K562 (cell line): ENCODE measurements around the gene NLRP6. TPM values are rescaled to one million over a fixed set of nuclear protein-coding genes. Genes with fewer than 3 reads are reported as not detected.

Experiments used
- BCOR ChIP-seq: fragments of 450-650 bp; IDR thresholded peaks from 2 replicates; pipeline ENCODE4 v1.6.1; 2016
- DPF2 ChIP-seq: fragments of 450-650 bp; IDR thresholded peaks from 2 replicates; pipeline ENCODE4 v1.6.1; 2016
- FIP1L1 ChIP-seq: fragments of 200-400 bp; formaldehyde crosslinking; IDR thresholded peaks from 2 replicates; pipeline ENCODE4 v1.6.1; 2018; ENCODE audit warnings: mild to moderate bottlenecking, low read depth, low read length; ENCODE audit not compliant: poor library complexity, severe bottlenecking
- FOXA3 ChIP-seq, 2 experiments: fragments of 450-650 bp in 1 of 2; sonication (generic) in 1 of 2; formaldehyde crosslinking; IDR thresholded peaks in 1 of 2; conservative IDR thresholded peaks in 1 of 2; 2 replicates each; pipeline versions ENCODE4 v1.4.0 to v1.8.0; 2020 to 2022; ENCODE audit warnings: mild to moderate bottlenecking in 2 of 2, missing genetic modification reagents in 1 of 2
- FUS ChIP-seq: fragments of 200-400 bp; formaldehyde crosslinking; optimal IDR thresholded peaks from 2 replicates; pipeline ENCODE3; 2017; ENCODE audit warnings: low read depth, low read length
- HNRNPK ChIP-seq: fragments of 200-400 bp; formaldehyde crosslinking; IDR thresholded peaks from one replicate; pipeline ENCODE4 v1.6.1; 2018; ENCODE audit warnings: mild to moderate bottlenecking, low read depth, low read length; ENCODE audit not compliant: poor library complexity, severe bottlenecking
- KAT7 ChIP-seq: sonication (generic); formaldehyde crosslinking; IDR thresholded peaks from 2 replicates; pipeline ENCODE4 v1.8.0; 2022; ENCODE audit warnings: missing genetic modification reagents, mild to moderate bottlenecking, borderline replicate concordance
- OTX1 ChIP-seq: fragments of 450-650 bp; formaldehyde crosslinking; IDR thresholded peaks from 2 replicates; pipeline ENCODE4 v1.4.0; 2022; ENCODE audit warnings: mild to moderate bottlenecking
- PATZ1 ChIP-seq: fragments of 250-450 bp; sonication (Bioruptor Pico); IDR thresholded peaks from 2 replicates; pipeline ENCODE4 v1.5.0; 2020; ENCODE audit warnings: mild to moderate bottlenecking, borderline replicate concordance
- RFX1 ChIP-seq: fragments of 450-650 bp; IDR thresholded peaks from 2 replicates; pipeline ENCODE4 v1.6.1; 2016; ENCODE audit warnings: mild to moderate bottlenecking, moderate library complexity
- SMARCA4 ChIP-seq: fragments of 450-650 bp; IDR thresholded peaks from 2 replicates; pipeline ENCODE4 v1.6.1; 2016
- SMC3 ChIP-seq: conservative IDR thresholded peaks from 2 replicates; pipeline ENCODE4 v1.6.1; 2011; ENCODE audit warnings: low read depth, low read length, improper control_type of control experiment; ENCODE audit not compliant: insufficient read depth
- SRSF7 ChIP-seq: fragments of 200-400 bp; formaldehyde crosslinking; optimal IDR thresholded peaks from 2 replicates; pipeline ENCODE3; 2017; ENCODE audit warnings: mild to moderate bottlenecking, low read depth, low read length
- TAF15 ChIP-seq: fragments of 200-400 bp; formaldehyde crosslinking; IDR thresholded peaks from 2 replicates; pipeline ENCODE4 v1.6.1; 2017; ENCODE audit warnings: mild to moderate bottlenecking, low read depth, low read length, moderate library complexity
- TFAP4 ChIP-seq: sonication (generic); formaldehyde crosslinking; IDR thresholded peaks from 2 replicates; pipeline ENCODE4 v1.8.0; 2022; ENCODE audit warnings: missing genetic modification reagents, mild to moderate bottlenecking, moderate library complexity, borderline replicate concordance
- ZNF134 ChIP-seq: fragments of 250-450 bp; sonication (Bioruptor Pico); conservative IDR thresholded peaks from 2 replicates; pipeline ENCODE4 v1.4.0; 2020
- ZNF253 ChIP-seq: fragments of 250-450 bp; sonication (Bioruptor Pico); conservative IDR thresholded peaks from 2 replicates; pipeline ENCODE4 v1.6.1; 2021; ENCODE audit warnings: mild to moderate bottlenecking
- ZNF408 ChIP-seq: fragments of 250-450 bp; sonication (Bioruptor Pico); IDR thresholded peaks from 2 replicates; pipeline ENCODE4 v1.4.0; 2020; ENCODE audit warnings: low read depth, mild to moderate bottlenecking, moderate library complexity
- ZNF589 ChIP-seq: fragments of 200-800 bp; sonication (Bioruptor generic); IDR thresholded peaks from 2 replicates; pipeline ENCODE4 v1.6.1; 2016; ENCODE audit warnings: low read depth, missing genetic modification characterization, missing compliant biosample characterization
- ZNF668 ChIP-seq: fragments of 250-450 bp; sonication (Bioruptor Pico); IDR thresholded peaks from 2 replicates; pipeline ENCODE4 v1.8.0; 2022; ENCODE audit warnings: mild to moderate bottlenecking, inconsistent platforms
- ZNF696 ChIP-seq: fragments of 250-450 bp; sonication (Bioruptor Pico); conservative IDR thresholded peaks from 2 replicates; pipeline ENCODE4 v1.4.0; 2020; ENCODE audit warnings: mild to moderate bottlenecking, moderate library complexity
- polyA plus RNA-seq, 8 experiments: library from polyadenylated mRNA; depleted of rRNA in 4 of 8; stranded (reverse) in 5 of 8; unstranded in 3 of 8; fragments of >200 nt; fragmentation: Nextera tagmentation in 2 of 8; fragmentation: Illumina TruSeq in 1 of 8; extraction: Ambion mirVana in 2 of 8; extraction: Trizol in 1 of 8; gene quantifications; 2 replicates each; pipeline versions ENCODE4 v1.2.1 to v1.2.3, GENCODE V29; 2011 to 2014; ENCODE audit warnings: inconsistent platforms in 1 of 8, missing spikeins in 1 of 8
- total RNA-seq, 7 experiments: library from RNA; depleted of rRNA in 6 of 7; stranded (reverse); fragments of >200 nt in 6 of 7; fragmentation: Illumina TruSeq in 2 of 7; extraction: Trizol in 2 of 7; gene quantifications; 2 replicates each; pipeline versions ENCODE4 v1.2.1 to v1.2.3, GENCODE V29; 2011 to 2021; ENCODE audit warnings: low replicate concordance in 1 of 7
- TF ChIP-seq, protein P1 (sequence below): fragments of 450-650 bp; IDR thresholded peaks from 2 replicates; pipeline ENCODE4 v1.6.1; 2014; ENCODE audit warnings: low read depth, mild to moderate bottlenecking, moderate library complexity, borderline replicate concordance
- TF ChIP-seq, protein P2 (sequence below): fragments of 450-650 bp; formaldehyde crosslinking; IDR thresholded peaks from 2 replicates; pipeline ENCODE4 v1.4.0; 2022; ENCODE audit warnings: missing genetic modification characterization

Gene NLRP6
- total and polyA plus RNA-seq, 9 of the 15 experiments (the other 6 are each of a cell fraction or from before 2014, with no cell fraction given), result 0.03 to 0.18 (median 0.15) TPM; not detected in 5

- no peak for TF ChIP-seq ZNF696 (CRISPR knock-in tag)
- no peak for TF ChIP-seq TAF15
- no peak for TF ChIP-seq KAT7 (CRISPR knock-in tag)
- no peak for TF ChIP-seq ZNF253 (CRISPR knock-in tag)
- TF ChIP-seq SMARCA4, result peak; percentile 58; the same call in 1 of the 2 replicates
- TF ChIP-seq, protein P1, sequence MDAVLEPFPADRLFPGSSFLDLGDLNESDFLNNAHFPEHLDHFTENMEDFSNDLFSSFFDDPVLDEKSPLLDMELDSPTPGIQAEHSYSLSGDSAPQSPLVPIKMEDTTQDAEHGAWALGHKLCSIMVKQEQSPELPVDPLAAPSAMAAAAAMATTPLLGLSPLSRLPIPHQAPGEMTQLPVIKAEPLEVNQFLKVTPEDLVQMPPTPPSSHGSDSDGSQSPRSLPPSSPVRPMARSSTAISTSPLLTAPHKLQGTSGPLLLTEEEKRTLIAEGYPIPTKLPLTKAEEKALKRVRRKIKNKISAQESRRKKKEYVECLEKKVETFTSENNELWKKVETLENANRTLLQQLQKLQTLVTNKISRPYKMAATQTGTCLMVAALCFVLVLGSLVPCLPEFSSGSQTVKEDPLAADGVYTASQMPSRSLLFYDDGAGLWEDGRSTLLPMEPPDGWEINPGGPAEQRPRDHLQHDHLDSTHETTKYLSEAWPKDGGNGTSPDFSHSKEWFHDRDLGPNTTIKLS, result no peak
- no peak for TF ChIP-seq RFX1
- no peak for TF ChIP-seq ZNF408 (CRISPR knock-in tag)
- TF ChIP-seq PATZ1 (CRISPR knock-in tag), result no peak
- TF ChIP-seq OTX1 (CRISPR knock-in tag), result 0 out of 2 replicates have a peak, but pooled peaks have one; percentile 11
- no peak; the same call in 1 of the 2 replicates for TF ChIP-seq TFAP4 (CRISPR knock-in tag)
- TF ChIP-seq DPF2, result peak; percentile 57; the same call in 1 of the 2 replicates
- TF ChIP-seq SRSF7, result no peak
- TF ChIP-seq ZNF668 (CRISPR knock-in tag), result no peak
- TF ChIP-seq HNRNPK, result no peak
- peak; percentile 15; the same call in 1 of the 2 replicates for TF ChIP-seq ZNF589 (CRISPR knock-in tag)
- TF ChIP-seq BCOR, result no peak
- TF ChIP-seq ZNF134 (CRISPR knock-in tag), result peak; percentile 15; the same call in 1 of the 2 replicates
- TF ChIP-seq SMC3, result no peak
- no peak for TF ChIP-seq FIP1L1
- TF ChIP-seq FUS, result no peak
- peak in 1 of 2 experiments; percentile 41; a peak in 1 of 4 replicates for TF ChIP-seq FOXA3 (CRISPR knock-in tag; conservative IDR thresholded peaks at IDR 0.05 in 1 of 2, IDR thresholded peaks at IDR 0.05 in 1 of 2)
- TF ChIP-seq, protein P2, sequence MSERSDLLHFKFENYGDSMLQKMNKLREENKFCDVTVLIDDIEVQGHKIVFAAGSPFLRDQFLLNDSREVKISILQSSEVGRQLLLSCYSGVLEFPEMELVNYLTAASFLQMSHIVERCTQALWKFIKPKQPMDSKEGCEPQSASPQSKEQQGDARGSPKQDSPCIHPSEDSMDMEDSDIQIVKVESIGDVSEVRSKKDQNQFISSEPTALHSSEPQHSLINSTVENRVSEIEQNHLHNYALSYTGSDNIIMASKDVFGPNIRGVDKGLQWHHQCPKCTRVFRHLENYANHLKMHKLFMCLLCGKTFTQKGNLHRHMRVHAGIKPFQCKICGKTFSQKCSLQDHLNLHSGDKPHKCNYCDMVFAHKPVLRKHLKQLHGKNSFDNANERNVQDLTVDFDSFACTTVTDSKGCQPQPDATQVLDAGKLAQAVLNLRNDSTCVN, result no peak
Observed at GRCh38 chr11:269146-269890, 8.9 kb upstream of the NLRP6 start (continued).
